NCI-H2227 (cell line): ENCODE data around the gene SPAG4.

Source experiments
- DNase-seq: peaks from one replicate; lab custom pipeline; 2025; ENCODE audit not compliant: unreplicated experiment; lab: John Stamatoyannopoulos, UW

SPAG4 gene

DNA sequence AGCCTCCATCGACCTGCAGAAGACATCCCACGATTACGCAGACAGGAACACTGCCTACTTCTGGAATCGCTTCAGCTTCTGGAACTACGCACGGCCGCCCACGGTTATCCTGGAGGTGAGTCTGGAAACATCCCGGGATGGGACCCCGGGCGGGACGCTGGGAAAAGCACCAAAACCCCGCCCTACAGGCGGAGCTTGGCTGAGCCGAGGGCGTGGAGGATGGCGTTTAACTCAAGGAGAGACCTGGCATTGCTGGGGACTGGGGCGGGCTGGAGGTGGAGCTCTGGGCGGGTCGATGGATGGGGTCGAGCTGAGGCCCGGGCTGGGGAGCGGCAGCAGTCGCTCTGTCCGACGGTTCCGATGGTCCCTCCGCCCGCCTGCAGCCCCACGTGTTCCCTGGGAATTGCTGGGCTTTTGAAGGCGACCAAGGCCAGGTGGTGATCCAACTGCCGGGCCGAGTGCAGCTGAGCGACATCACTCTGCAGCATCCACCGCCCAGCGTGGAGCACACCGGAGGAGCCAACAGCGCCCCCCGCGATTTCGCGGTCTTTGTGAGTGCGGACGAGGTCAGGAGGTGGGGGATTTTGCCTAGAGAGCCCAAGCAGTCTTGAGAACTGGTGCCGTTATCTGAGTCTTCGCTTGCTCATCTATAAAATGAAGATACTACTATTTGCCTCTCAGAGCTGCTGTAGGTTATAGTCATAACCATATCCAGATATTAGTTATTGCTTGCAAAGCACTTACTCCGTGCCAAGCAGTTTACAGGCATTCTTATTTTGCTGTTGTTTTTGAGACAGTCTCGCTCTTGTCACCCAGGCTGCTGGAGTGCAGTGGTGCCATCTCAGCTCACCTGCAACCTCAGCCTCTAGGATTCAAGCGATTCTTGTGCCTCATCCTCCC is 3.8 kb downstream of the SPAG4 start:
- DNase-seq: peak; percentile 92

DNA sequence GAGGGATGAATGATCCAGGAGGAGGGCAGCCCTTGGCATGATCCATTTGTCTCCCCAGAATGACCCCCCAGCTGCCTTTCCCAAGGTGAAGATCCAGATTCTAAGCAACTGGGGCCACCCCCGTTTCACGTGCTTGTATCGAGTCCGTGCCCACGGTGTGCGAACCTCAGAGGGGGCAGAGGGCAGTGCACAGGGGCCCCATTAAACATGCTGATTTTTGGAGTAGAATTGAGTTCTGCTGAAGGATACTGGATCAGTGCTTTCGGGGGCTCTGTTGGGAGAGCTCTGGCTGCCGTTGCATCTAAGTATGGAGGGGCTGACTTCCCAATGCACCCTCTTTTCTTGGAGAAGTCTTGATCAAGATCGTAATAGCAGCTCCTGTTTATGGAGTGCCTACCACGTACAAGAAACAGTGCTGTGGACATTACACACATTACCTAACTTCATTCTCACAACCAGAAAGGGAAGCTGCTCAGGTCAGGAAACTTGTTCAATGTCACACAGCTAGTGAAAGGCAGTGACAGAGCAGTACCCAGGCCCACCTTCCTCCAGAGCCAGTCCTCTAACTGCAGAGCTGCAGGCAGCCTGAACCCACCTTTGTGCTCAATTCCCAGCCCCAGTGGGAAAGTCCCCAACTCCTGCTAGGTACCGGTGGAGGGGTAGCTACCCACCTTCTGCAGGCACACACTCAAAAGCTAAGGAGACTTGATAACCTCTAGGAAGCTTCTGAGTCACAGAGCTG is 5.4 kb downstream of the SPAG4 start:
- no peak for DNase-seq

DNA sequence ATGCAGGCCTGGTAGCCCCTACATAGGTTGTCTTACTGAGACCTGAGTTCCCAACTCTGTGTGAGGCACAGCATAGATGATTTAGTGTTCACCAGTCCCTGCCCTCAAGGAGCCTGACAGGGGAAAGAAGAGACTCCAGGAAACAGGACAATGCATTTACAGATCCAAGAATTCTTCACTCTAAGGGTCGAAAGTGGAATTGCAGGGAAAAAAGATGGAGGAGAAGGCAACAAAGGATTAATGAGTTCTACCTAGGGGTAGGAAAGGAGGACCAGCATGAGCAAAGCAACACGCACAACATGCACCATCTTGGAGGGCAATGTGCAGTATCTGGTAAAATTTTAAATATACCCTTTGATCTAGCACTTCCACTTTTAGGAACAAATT is 5.9 kb downstream of the SPAG4 start:
- peak; percentile 16 for DNase-seq

DNA sequence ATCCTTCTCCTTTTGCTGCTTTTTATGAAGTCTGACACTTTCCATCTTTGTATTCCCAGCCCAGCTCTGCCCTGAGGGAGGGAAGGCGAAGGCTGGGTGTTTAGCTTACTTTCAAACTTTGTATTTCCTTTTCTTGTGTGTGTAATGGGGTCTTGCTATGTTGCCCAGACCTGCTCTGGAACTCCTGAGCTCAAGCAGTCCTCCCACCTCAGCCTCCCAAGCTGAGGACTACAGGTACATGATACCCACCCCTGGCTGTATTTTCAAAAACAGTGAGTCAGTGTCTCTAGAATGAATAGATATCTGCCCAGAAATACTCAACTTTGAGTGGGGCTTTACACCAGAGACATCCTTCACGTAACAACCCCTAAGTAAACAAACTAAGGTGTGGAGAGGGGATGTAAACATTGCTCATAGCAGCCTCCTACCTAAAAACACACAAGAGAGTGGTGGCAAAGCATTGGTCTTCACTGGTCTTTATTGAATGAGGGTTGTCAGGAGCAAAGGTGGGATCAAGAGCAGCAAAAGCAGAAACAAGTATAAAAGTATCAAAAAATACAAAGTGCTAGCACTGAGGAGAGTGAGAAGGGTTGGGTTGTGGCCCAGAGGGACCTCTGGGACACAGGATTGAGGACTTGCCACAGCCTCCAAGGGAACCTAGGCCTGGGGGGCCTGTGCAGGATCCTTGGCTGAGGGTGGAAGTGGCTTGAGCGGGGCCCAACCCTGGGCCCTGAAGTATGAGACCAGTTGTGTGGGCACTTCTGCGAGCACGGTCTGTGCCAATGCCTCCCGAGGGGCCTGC is 10.2 kb downstream of the SPAG4 start:
- no peak for DNase-seq

DNA sequence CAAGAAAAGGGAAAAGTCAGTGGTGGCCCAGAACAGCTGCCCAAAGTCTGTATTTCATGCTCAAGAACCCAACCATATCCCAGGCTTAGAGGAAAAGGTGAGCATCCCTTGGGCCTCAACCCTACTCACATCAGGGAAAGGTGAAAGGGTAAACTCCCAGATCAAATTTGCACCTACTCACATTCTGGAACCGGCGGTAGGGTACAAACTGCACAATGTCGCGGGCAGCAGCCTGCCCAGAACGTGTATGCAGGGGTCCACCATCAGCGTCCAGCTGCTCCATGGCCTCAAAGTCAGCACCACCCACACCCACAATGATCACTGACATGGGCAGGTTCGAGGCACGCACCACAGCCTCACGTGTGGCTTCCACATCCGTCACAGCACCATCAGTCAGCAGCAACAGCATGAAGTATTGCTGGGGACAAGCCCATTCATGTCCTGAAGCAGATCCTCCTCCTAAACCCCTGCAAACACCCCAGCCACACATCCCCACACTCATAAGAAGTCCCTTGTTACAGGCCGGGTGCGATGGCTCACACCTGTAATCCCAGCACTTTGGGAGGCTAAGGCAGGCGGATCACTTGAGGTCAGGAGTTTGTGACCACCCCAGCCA is 10.9 kb downstream of the SPAG4 start:
- DNase-seq: no peak

DNA sequence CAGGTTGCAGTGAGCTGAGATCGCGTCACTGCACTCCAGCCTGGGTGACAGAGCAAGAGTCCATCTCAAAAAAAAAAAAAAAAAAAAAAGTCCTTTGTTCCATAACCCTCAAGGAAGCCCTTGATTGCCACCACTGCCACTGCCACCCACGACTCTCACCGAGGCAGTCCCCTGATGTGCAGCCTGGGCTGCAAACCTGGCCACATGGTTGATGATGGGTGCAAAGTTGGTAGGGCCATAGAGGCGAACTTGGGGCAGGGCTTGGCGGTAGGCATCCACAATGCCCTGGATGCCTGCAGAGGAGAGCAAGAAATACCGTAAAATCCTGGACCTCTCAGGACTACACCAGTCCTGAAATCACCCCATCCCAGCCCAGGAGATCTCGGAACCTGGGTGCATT is 11.5 kb downstream of the SPAG4 start:
- no peak for DNase-seq

DNA sequence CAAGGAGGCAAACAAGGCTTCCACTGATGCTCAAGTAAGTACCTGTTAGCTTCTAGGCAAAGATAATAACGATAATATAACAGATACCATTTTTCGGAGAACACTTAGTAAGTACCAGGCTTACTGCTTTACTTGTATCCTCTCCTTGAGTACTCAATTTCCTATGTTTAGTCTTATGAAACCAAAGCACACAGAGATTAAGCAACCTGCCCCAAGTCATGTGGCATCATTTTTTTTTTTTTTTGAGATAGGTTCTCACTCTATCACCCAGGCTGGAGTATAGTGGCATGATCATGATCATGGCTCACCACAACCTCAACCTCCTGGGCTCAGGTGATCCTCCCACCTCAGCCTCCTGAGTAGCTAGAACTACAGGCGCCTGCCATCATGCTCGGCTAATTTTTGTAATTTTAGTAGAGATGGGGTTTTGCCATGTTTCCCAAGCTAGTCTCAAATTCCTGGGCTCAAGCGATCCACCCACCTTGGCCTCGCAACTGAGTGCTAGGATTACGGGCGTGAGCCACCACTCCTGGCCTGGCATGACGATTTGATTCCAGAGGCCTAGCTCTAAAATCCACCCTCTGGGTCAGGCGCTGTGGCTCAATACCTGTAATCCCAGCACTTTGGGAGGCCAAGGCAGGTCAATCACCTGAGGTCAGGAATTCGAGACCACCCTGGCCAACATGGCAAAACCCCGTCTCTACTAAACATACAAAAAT is 14.0 kb downstream of the SPAG4 start:
- DNase-seq: no peak

DNA sequence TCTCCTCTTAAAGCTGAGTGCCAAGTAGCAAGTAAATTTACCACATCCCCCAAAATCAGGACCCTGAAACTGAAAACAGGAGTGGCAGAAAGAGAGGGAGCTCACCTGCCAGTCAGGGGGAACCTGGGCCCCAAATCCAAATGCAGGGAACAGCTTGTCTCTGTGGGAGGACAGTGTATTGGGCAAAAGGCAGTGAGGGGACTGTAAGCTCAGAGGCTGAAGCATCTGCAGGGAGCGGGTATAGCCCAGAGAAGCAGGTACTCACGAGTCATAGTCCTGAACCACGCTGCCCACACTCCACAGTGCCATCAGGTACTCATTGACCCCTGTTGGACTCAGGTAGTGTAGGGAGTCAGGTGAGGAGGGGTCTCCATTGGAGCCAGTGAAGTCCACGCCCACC is 15.0 kb downstream of the SPAG4 start:
- no peak for DNase-seq

DNA sequence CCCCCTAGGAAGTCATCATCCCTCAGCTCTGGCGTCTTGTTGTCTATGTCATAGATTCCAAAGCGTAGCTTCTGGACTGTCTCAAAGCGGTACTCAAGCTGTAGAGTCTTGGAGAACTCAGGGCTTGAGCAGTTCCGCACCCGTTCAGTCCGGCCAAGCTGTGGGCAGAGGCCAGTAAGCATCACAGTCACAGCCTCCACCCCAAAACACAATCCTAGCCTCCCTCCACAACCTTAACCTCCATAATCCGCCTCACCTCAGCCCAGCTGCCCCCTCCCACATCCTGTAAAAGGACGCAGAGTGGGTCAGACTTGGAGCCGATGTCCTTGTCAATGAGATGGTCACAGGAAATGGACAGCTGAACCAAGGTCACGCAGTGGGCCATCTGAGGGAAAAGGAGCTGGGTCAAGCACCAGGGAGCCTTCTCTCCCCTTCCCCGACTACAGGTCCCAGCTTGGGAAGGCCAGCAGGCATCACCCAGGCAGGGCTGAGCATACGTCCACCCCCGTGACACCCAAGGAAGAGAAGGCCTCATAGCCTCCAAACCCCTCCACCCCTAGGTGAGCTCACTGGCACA is 17.0 kb downstream of the SPAG4 start:
- no peak for DNase-seq

DNA sequence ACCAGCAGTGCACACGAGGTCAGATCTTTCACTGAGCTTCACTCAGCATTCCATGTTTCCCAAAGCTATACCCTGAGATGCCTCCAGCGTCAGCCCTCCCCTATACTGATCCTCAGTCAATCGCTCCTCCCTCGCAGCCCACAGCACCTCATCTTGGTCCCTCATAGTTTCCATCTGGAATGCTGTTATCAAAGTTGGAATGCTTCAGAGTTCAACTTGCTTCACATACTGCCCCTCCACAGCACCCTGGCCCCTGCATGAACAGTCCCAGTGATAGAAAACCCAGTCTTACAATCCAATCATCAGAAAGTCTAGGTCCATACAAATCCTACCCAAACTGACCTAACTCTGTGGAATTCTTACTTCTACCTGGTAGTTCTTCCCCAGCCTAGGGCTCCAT is 20.0 kb downstream of the SPAG4 start:
- no peak for DNase-seq

DNA sequence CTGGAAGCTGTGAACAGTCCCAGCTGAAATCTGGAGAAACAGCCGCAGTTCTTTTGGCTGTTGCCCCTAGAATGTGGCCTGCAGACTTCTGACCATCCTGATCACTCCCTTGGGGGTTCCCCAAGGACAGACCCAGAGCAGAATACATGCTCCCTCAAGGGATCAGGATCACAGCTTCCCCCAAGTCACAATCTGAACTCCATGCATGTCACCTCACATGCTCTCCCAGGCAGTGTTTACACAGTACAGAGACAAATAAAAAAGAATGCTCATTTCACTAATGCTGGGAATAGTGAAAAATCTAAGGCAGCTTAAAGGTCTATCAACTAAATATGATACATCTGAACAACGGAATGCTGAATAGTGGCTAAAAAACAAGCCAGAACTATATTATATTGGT is 20.5 kb downstream of the SPAG4 start:
- no peak for DNase-seq

DNA sequence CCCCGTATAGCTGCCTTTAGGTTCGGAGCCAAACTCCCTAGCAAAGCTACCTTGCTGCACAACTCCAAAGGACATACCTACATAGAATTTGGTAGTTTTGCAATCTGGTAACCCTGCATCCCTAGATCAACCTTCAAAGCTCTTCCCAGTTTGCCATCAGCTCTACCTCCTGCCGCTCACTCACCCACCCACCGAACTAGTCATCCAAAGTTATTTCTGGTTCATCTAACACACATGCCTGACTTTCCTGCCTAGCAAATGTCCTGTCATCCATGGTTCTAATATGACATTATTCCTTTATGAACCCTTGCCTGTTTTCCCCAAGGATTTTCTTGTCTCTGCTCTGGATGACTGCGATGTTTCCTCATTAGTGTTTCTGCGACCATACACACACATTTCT is 21.6 kb downstream of the SPAG4 start:
- no peak for DNase-seq

DNA sequence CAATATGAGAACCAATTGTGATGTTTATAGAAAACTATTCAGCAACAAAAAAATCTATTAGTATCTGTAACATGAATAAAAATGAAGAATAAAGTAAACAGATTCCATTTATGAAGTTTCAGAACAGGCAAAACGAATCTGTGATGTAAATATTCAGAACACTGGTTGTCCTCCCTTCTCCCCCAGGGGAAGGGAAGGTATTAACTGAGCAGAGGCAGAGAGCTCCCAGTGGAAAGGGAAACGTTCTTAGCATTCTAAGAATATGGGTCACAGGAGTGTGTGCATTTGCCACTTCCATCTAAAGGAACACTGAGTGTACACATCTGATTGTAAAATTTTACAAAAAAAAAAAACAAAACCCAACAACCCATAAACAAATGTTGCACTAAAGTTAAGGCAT is 23.1 kb downstream of the SPAG4 start:
- no peak for DNase-seq

DNA sequence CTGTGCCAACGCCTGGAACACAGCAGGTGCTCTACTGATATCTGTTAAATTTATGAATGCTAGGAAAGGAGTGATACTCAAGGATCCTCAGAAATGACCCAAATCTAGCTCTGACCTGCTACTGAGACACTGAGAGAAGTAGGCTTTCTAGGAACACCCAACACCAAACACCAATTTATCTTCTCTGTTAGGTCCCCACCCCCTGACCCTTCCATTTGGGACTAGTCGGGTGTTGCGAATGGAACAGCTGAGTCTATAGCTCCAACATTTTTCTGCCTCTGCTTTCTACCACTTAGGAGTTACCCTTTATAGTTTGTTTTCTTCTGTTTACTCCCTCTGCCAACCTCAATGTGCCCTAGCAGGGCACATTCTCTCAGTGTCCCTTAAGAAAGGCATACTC is 25.1 kb downstream of the SPAG4 start:
- no peak for DNase-seq

DNA sequence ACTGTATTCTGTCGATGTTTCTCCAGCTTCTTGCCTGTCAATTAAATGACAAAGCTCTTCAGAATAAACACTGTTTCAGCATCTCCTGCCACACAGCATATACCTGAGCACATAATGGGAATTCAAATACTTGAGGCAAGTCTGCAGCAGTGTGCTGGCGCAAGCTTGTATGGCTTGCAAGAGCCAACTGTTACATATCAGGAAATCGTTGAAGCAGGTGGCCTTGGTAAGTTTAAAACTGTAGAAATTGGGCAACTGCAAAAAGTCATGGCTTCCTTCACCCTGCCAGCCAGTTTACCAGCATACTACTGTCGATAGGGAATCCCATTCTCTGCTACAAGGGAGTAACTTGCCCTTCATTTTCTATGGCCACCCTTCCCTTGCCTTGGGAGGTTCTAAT is 26.1 kb downstream of the SPAG4 start:
- no peak for DNase-seq

DNA sequence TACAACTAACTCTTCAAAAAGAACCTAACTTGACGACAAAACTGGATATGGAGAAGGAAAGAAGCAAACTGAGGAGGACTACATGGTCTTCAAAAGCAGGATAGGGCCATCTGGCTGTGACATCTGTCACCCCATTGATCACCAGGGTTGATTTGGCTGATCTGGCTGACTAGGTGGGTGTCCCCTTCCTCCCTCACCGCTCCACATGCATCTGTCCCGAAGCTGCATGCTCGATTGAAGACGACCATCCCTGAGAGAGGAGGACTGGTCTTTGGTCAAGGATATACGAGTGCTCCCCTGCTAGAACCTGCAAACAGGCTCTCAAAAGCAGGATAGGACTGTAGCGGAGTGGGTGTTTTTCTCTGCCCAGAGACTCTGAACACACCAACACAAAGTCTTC is 27.4 kb downstream of the SPAG4 start:
- DNase-seq: no peak

DNA sequence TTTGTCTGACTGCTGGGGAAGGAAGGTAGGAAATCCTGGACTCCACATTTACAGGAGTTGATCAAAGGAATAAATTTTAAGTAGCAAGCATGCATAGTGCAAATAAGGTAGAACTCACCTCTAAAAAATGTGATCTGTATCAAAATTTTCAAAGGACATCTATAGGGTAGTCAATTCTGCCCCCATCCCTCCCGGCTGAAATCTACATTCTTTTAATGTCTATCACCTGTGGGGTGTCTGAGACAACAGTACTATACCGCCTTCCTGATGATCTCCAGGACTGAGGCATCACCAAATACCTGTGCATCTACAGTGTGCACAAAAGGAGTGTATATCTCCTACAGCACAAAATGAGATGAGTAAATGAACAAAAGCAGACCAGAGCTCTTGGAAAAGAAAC is 29.2 kb downstream of the SPAG4 start:
- no peak for DNase-seq

DNA sequence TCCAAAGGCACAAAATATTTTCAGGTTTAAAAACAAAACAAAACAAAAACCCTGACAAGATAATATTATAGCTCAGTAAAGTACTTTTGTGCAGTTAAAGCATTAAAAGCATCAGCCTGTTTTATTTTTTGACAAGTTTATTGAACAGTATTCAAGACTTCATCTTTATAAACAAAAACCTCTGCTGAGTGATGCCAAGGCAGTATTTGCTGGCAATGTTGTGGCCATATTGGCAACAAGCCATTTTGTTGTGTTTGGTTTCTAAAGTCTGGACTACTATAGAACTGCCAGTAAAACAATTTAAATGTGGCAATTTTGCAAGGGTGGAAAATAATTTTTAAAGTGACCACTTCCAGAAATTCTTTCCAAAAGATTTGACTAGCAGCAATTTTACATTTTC is 33.2 kb downstream of the SPAG4 start:
- DNase-seq: no peak

DNA sequence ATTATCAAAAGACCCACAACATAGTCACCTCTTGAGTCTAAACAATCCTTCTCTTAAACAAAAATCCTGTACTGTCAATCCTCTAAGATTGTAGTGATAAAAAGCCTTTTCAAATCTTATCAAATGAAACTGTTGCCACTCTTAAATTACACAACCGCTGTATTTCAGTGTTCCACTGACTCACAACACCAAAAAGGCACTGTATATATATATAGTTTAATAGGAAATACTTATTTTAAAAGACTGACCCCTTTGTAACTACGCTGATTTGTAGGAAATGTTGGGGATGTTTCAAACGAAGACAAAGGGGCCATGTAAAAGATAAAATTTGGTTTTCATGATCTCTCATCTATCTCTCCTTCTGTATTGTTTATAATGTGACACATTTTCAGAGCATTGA is 35.0 kb downstream of the SPAG4 start:
- DNase-seq: no peak

DNA sequence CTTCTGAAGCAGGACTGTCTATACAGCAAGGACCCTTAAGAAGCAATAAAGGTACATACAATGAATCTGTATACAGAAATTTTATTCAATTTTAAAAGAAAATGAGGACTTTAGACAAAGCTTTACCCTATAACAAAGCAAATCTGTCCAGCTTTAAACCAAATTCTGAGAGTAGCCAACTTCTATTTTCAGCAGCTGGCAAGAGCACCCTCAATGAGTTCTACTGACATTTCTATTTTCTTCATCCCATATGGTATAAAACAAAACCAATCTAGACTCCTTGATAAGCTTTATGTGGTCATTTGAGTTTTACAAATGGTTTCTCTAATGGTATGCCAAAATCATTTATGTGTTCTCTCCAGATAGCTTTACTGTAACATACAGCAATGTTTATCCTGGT is 36.3 kb downstream of the SPAG4 start:
- no peak for DNase-seq
